HepG2 (cell line): ENCODE measurements around the gene DCTN3. TPM values are rescaled to one million over a fixed set of nuclear protein-coding genes. Genes with fewer than 3 reads are reported as not detected.

Experiments used
- ELF1 ChIP-seq: sonication (generic); formaldehyde crosslinking; IDR thresholded peaks from 2 replicates; pipeline ENCODE4 v1.4.0; 2020; ENCODE audit warnings: missing genetic modification reagents
- FLYWCH1 ChIP-seq: sonication (generic); formaldehyde crosslinking; IDR thresholded peaks from 2 replicates; pipeline ENCODE4 v1.8.1; 2023; ENCODE audit warnings: mild to moderate bottlenecking, missing genetic modification reagents
- FUBP1 ChIP-seq: sonication (generic); formaldehyde crosslinking; IDR thresholded peaks from 2 replicates; pipeline ENCODE4 v1.5.1; 2020; ENCODE audit warnings: missing genetic modification reagents, mild to moderate bottlenecking, borderline replicate concordance
- GATAD2A ChIP-seq: IDR thresholded peaks from 2 replicates; pipeline ENCODE4 v1.6.1; 2016
- GFI1 ChIP-seq: sonication (generic); formaldehyde crosslinking; IDR thresholded peaks from 2 replicates; pipeline ENCODE4 v1.5.0; 2020; ENCODE audit warnings: missing genetic modification reagents, mild to moderate bottlenecking, borderline replicate concordance
- GLI4 ChIP-seq: sonication (generic); formaldehyde crosslinking; IDR thresholded peaks from 2 replicates; pipeline ENCODE4 v1.5.1; 2020; ENCODE audit warnings: missing genetic modification reagents, mild to moderate bottlenecking, moderate library complexity, borderline replicate concordance
- HDAC1 ChIP-seq: sonication (generic); formaldehyde crosslinking; IDR thresholded peaks from 2 replicates; pipeline ENCODE4 v1.5.1; 2020; ENCODE audit warnings: mild to moderate bottlenecking, missing genetic modification reagents
- HIVEP1 ChIP-seq: sonication (generic); formaldehyde crosslinking; IDR thresholded peaks from 2 replicates; pipeline ENCODE4 v1.4.0; 2020; ENCODE audit warnings: mild to moderate bottlenecking, missing genetic modification reagents
- KMT2B ChIP-seq: IDR thresholded peaks from 2 replicates; pipeline ENCODE4 v1.6.1; 2016; ENCODE audit warnings: missing genetic modification reagents, missing compliant biosample characterization
- MAF1 ChIP-seq: sonication (generic); formaldehyde crosslinking; IDR thresholded peaks from 2 replicates; pipeline ENCODE4 v1.5.0; 2020; ENCODE audit warnings: missing genetic modification reagents, borderline replicate concordance
- MEIS2 ChIP-seq: sonication (generic); formaldehyde crosslinking; IDR thresholded peaks from 2 replicates; pipeline ENCODE4 v1.9.0; 2021; ENCODE audit warnings: mild to moderate bottlenecking, missing genetic modification reagents
- MTF1 ChIP-seq: sonication (generic); formaldehyde crosslinking; IDR thresholded peaks from 2 replicates; pipeline ENCODE4 v1.5.0; 2020; ENCODE audit warnings: missing genetic modification reagents
- MXD4 ChIP-seq: IDR thresholded peaks from 2 replicates; pipeline ENCODE4 v1.6.1; 2016; ENCODE audit warnings: mild to moderate bottlenecking, missing biosample characterization, missing genetic modification reagents
- NCOA1 ChIP-seq: sonication (generic); formaldehyde crosslinking; IDR thresholded peaks from 2 replicates; pipeline ENCODE4 v1.9.0; 2021; ENCODE audit warnings: missing genetic modification reagents
- NFYC ChIP-seq: IDR thresholded peaks from 2 replicates; pipeline ENCODE4 v1.6.1; 2016; ENCODE audit warnings: missing genetic modification reagents, missing compliant biosample characterization
- POLR2AphosphoS2 ChIP-seq: IDR thresholded peaks from 2 replicates; pipeline ENCODE4 v1.6.1; 2011; ENCODE audit warnings: low read depth, low read length, improper control_type of control experiment
- RBAK ChIP-seq: sonication (generic); formaldehyde crosslinking; IDR thresholded peaks from 2 replicates; pipeline ENCODE4 v1.5.1; 2020; ENCODE audit warnings: mild to moderate bottlenecking, missing genetic modification reagents
- RXRA ChIP-seq: sonication (generic); formaldehyde crosslinking; IDR thresholded peaks from 2 replicates; pipeline ENCODE4 v1.5.1; 2020; ENCODE audit warnings: missing genetic modification reagents
- SKIL ChIP-seq: sonication (generic); formaldehyde crosslinking; IDR thresholded peaks from 2 replicates; pipeline ENCODE4 v1.8.0; 2022; ENCODE audit warnings: missing genetic modification reagents, mild to moderate bottlenecking, moderate library complexity, borderline replicate concordance
- SMAD3 ChIP-seq: sonication (generic); formaldehyde crosslinking; IDR thresholded peaks from 2 replicates; pipeline ENCODE4 v1.4.0; 2020; ENCODE audit warnings: missing genetic modification reagents
- SMC3 ChIP-seq: IDR thresholded peaks from 2 replicates; pipeline ENCODE4 v1.6.1; 2011; ENCODE audit warnings: low read length, improper control_type of control experiment
- SP1 ChIP-seq, 2 experiments: fragments of 450-650 bp in 1 of 2; sonication (generic) in 1 of 2; formaldehyde crosslinking in 1 of 2; IDR thresholded peaks; 2 replicates each; pipeline versions ENCODE4 v1.4.0 to v1.6.1; 2016 to 2020; ENCODE audit warnings: missing genetic modification reagents in 1 of 2
- ZNF124 ChIP-seq: sonication (generic); formaldehyde crosslinking; IDR thresholded peaks from 2 replicates; pipeline ENCODE4 v1.4.0; 2020; ENCODE audit warnings: missing genetic modification reagents
- ZNF232 ChIP-seq: sonication (generic); formaldehyde crosslinking; IDR thresholded peaks from 2 replicates; pipeline ENCODE4 v1.4.0; 2020; ENCODE audit warnings: missing genetic modification reagents, borderline replicate concordance
- ZNF253 ChIP-seq: sonication (generic); formaldehyde crosslinking; IDR thresholded peaks from 2 replicates; pipeline ENCODE4 v1.8.0; 2022; ENCODE audit warnings: mild to moderate bottlenecking, missing genetic modification reagents, borderline replicate concordance
- ZNF619 ChIP-seq: sonication (generic); formaldehyde crosslinking; IDR thresholded peaks from 2 replicates; pipeline ENCODE4 v1.4.0; 2020; ENCODE audit warnings: mild to moderate bottlenecking, missing genetic modification reagents
- ZNF678 ChIP-seq: sonication (generic); formaldehyde crosslinking; IDR thresholded peaks from 2 replicates; pipeline ENCODE4 v1.4.0; 2020; ENCODE audit warnings: mild to moderate bottlenecking, missing genetic modification reagents
- ZNF781 ChIP-seq: sonication (generic); formaldehyde crosslinking; IDR thresholded peaks from 2 replicates; pipeline ENCODE4 v1.5.1; 2020; ENCODE audit warnings: borderline replicate concordance, mild to moderate bottlenecking, missing genetic modification reagents; ENCODE audit errors: not compliant biosample characterization
- polyA plus RNA-seq, 8 experiments: library from polyadenylated mRNA; depleted of rRNA in 3 of 8; stranded (reverse) in 7 of 8; unstranded in 1 of 8; fragments of >200 nt; fragmentation: Illumina TruSeq in 4 of 8; extraction: Trizol in 4 of 8; gene quantifications; 2 replicates each; pipeline versions ENCODE4 v1.2.1 to v1.2.3, GENCODE V29; 2011 to 2016; ENCODE audit warnings: low read depth in 4 of 8, missing spikeins in 1 of 8, mixed read lengths in 1 of 8; ENCODE audit not compliant: insufficient read depth in 1 of 8
- total RNA-seq, 5 experiments: library from RNA; depleted of rRNA; stranded (reverse); fragments of >200 nt; fragmentation: Illumina TruSeq; extraction: Trizol; gene quantifications; 2 replicates each; pipeline ENCODE4 v1.2.3, GENCODE V29; 2016; ENCODE audit warnings: low read depth in 1 of 5

The DCTN3 gene
- total and polyA plus RNA-seq, 2 of the 13 experiments (the other 11 are each of a cell fraction or from before 2014, with no cell fraction given), result 27.4 to 34.5 TPM

- TF ChIP-seq MEIS2 (CRISPR knock-in tag) (peak; percentile 49; the same call in 1 of the 2 replicates), ZNF781 (no peak), GATAD2A (CRISPR knock-in tag) (0 out of 2 replicates have a peak, but pooled peaks have one; percentile 26), ZNF678 (CRISPR knock-in tag) (no peak), MXD4 (CRISPR knock-in tag) (0 out of 2 replicates have a peak, but pooled peaks have one; percentile 21), HIVEP1 (CRISPR knock-in tag) (no peak), FUBP1 (CRISPR knock-in tag) (no peak), ZNF253 (no peak), SKIL (no peak), ZNF619 (no peak), ELF1 (peak; percentile 79), RXRA (no peak), HDAC1 (CRISPR knock-in tag) (peak; percentile 56; the same call in 1 of the 2 replicates), GFI1 (no peak), SMC3 (no peak), SP1 (IDR thresholded peaks at IDR 0.05) (no peak), SP1 (CRISPR knock-in tag; IDR thresholded peaks at IDR 0.05) (0 out of 2 replicates have a peak, but pooled peaks have one; percentile 28), NCOA1 (CRISPR knock-in tag) (no peak), SMAD3 (CRISPR knock-in tag) (peak; percentile 53; the same call in 1 of the 2 replicates), ZNF124 (CRISPR knock-in tag) (0 out of 2 replicates have a peak, but pooled peaks have one; percentile 25), MTF1 (CRISPR knock-in tag) (no peak), NFYC (peak; percentile 88), FLYWCH1 (CRISPR knock-in tag) (no peak), GLI4 (CRISPR knock-in tag) (no peak), KMT2B (peak; percentile 72), RBAK (CRISPR knock-in tag) (no peak), MAF1 (no peak), ZNF232 (CRISPR knock-in tag) (peak; percentile 70; the same call in 1 of the 2 replicates), POLR2AphosphoS2 (no peak)
These were observed at the start of gene DCTN3 (continued) for GRCh38 chr9:34620061-34620994.
